Body of pancreas (tissue), 4 donors: ENCODE results near the gene NOS1. TPM values are rescaled to one million over a fixed set of nuclear protein-coding genes. Genes with fewer than 3 reads are reported as not detected.

ENCODE experiments used
- ATAC-seq: fragments of 150-250 bp; one replicate; pipeline ENCODE4 v1.9.1; 2016
- DNase-seq, 4 donors: peaks; one replicate each; pipeline ENCODE4 v3.0.0-alpha.2; 2019
- H3K27ac ChIP-seq, 4 donors: fragments of 200-600 bp; sonication (generic); 1 replicate in 3 of 4; 2 replicates in 1 of 4; pipeline versions ENCODE4 v1.5.1 to v1.6.1; 2016 to 2019; ENCODE audit warnings: mild to moderate bottlenecking in 1 of 4, mixed read lengths in 1 of 4, moderate library complexity in 1 of 4
- H3K27me3 ChIP-seq, 2 donors: fragments of 200-600 bp; sonication (generic); one replicate each; pipeline ENCODE4 v1.6.0; 2016; ENCODE audit warnings: mild to moderate bottlenecking in 1 of 2
- H3K36me3 ChIP-seq, 2 donors: fragments of 200-600 bp; sonication (generic); replicated peaks in 1 of 2; 2 replicates each; pipeline ENCODE4 v1.5.1; 2016; ENCODE audit warnings: low read depth in 2 of 2; ENCODE audit not compliant: insufficient read depth in 1 of 2
- H3K4me1 ChIP-seq: fragments of 200-600 bp; sonication (generic); one replicate; pipeline ENCODE4 v1.6.0; 2016
- H3K4me3 ChIP-seq, 2 donors: fragments of 200-600 bp; sonication (generic); 1 replicate in 1 of 2; 2 replicates in 1 of 2; pipeline ENCODE4 v1.5.1; 2016 to 2019
- H3K9me3 ChIP-seq, 3 donors: fragments of 200-600 bp; sonication (generic); 1 replicate in 2 of 3; 2 replicates in 1 of 3; pipeline ENCODE4 v1.5.1; 2016
- CTCF ChIP-seq, 7 experiments: fragments of 450-650 bp in 4 of 7; fragments of 200-600 bp in 3 of 7; sonication (generic) in 3 of 7; IDR thresholded peaks; one replicate each; pipeline ENCODE4 v1.5.1; 2016 to 2019; ENCODE audit warnings: antibody characterized with exemption in 7 of 7
- POLR2A ChIP-seq, 3 donors: fragments of 450-650 bp; IDR thresholded peaks; one replicate each; pipeline ENCODE4 v1.6.1; 2016; ENCODE audit warnings: antibody characterized with exemption in 3 of 3, mild to moderate bottlenecking in 2 of 3
- WGBS, 2 donors: methylation state at CpG; one replicate each; pipeline ENCODE4 v1.1.5; 2017; 5-methylcytosine and 5-hydroxymethylcytosine counted together
- intact Hi-C: fragments of 100-400 bp; cut with DNase I; formaldehyde crosslinking; loops from one replicate; pipeline ENCODE4 v1.15.1; 2023
- total RNA-seq, 2 donors: library from RNA; depleted of rRNA; stranded (reverse); fragments of >200 nt; gene quantifications; one replicate each; pipeline ENCODE4 v1.1.0, GENCODE V29; 2016

NOS1 gene
- total RNA-seq, 2 donors from 2014 or later: 0.78 to 12.9 TPM

- no peaks in the 10 kb centered on the region for H3K9me3 ChIP-seq
- H3K27ac ChIP-seq: no peak overlapping the region
- H3K36me3 ChIP-seq: no peaks in the 10 kb centered on the region
- intact Hi-C loops: no loop called here
- TF ChIP-seq CTCF (IDR thresholded peaks at IDR 0.05): no peak
- TF ChIP-seq POLR2A (IDR thresholded peaks at IDR 0.05): no peak
- no peaks in the 10 kb centered on the region for H3K4me1 ChIP-seq
- ATAC-seq (no peak), DNase-seq (no peak)
- no peaks in the 10 kb centered on the region for H3K27me3 ChIP-seq
- no peak overlapping the region for H3K4me3 ChIP-seq
These were observed 34.3 kb upstream of the NOS1 start for GRCh38 chr12:117395766-117396165.

GRCh38 chr12:117394491-117394890 lies 33.1 kb upstream of the NOS1 start:
- Histone ChIP-seq H3K27me3 (no peaks in the 10 kb centered on the region), H3K27ac (no peak overlapping the region), H3K36me3 (no peaks in the 10 kb centered on the region), H3K9me3 (no peaks in the 10 kb centered on the region), H3K4me1 (no peaks in the 10 kb centered on the region), H3K4me3 (no peak overlapping the region)
- ATAC-seq: no peak
- 89 to 92% methylated on average over 1 of the region's 1 CpG for WGBS, 2 donors
- DNase-seq: no peak
- intact Hi-C loops: no loop called here
- TF ChIP-seq CTCF (IDR thresholded peaks at IDR 0.05): no peak
- no peak for TF ChIP-seq POLR2A (IDR thresholded peaks at IDR 0.05)

GRCh38 chr12:117393656-117394055 lies 32.2 kb upstream of the NOS1 start:
- no peak overlapping the region for H3K27ac ChIP-seq
- no peak for ATAC-seq
- no peak for TF ChIP-seq CTCF (IDR thresholded peaks at IDR 0.05)
- H3K4me3 ChIP-seq: no peak overlapping the region
- H3K36me3 ChIP-seq: no peaks in the 10 kb centered on the region
- no peaks in the 10 kb centered on the region for H3K9me3 ChIP-seq
- H3K4me1 ChIP-seq: no peaks in the 10 kb centered on the region
- H3K27me3 ChIP-seq: no peaks in the 10 kb centered on the region
- WGBS, 2 donors: 92% methylated on average over 7 of the region's 7 CpGs
- DNase-seq: no peak
- intact Hi-C loops: no loop called here

GRCh38 chr12:117390866-117391265 lies 29.4 kb upstream of the NOS1 start:
- Histone ChIP-seq H3K4me1 (no peaks in the 10 kb centered on the region), H3K9me3 (no peaks in the 10 kb centered on the region), H3K36me3 (no peaks in the 10 kb centered on the region), H3K27ac (no peak overlapping the region), H3K27me3 (no peaks in the 10 kb centered on the region), H3K4me3 (no peak overlapping the region)
- no peak for DNase-seq
- intact Hi-C loops: no loop called here
- no peak for ATAC-seq
- WGBS, 2 donors: 95 to 97% methylated on average over 5 of the region's 5 CpGs
- TF ChIP-seq CTCF (IDR thresholded peaks at IDR 0.05) (no peak), POLR2A (IDR thresholded peaks at IDR 0.05) (no peak)

GRCh38 chr12:117388951-117389446 lies 27.6 kb upstream of the NOS1 start:
- Histone ChIP-seq H3K27ac (no peak overlapping the region), H3K27me3 (no peaks in the 10 kb centered on the region), H3K4me1 (no peaks in the 10 kb centered on the region), H3K36me3 (no peaks in the 10 kb centered on the region), H3K4me3 (no peak overlapping the region), H3K9me3 (no peaks in the 10 kb centered on the region)
- intact Hi-C loops: no loop called here
- WGBS, 2 donors: 82 to 88% methylated on average over 7 to 9 of the region's 9 CpGs
- TF ChIP-seq POLR2A (IDR thresholded peaks at IDR 0.05) (no peak), CTCF (IDR thresholded peaks at IDR 0.05) (no peak)
- ATAC-seq (no peak), DNase-seq (no peak)
